Uterus (tissue), 4 donors: ENCODE measurements around the gene OR6K2. TPM values are rescaled to one million over a fixed set of nuclear protein-coding genes. Genes with fewer than 3 reads are reported as not detected.

Experiments used
- DNase-seq, 2 donors: peaks; one replicate each; pipeline ENCODE4 v3.0.0-alpha.2; 2019 to 2020
- H3K27ac ChIP-seq, 2 donors: fragments of 200-600 bp; sonication (generic); 1 replicate in 1 of 2; 2 replicates in 1 of 2; pipeline ENCODE4 v1.5.1; 2016 to 2018
- H3K27me3 ChIP-seq, 2 donors: fragments of 200-600 bp; sonication (generic); one replicate each; pipeline ENCODE4 v1.5.1; 2018 to 2019; ENCODE audit warnings: control low read depth in 1 of 2
- H3K36me3 ChIP-seq, 2 donors: fragments of 200-600 bp; sonication (generic); one replicate each; pipeline ENCODE4 v1.5.1; 2019; ENCODE audit warnings: control low read depth in 1 of 2
- H3K4me1 ChIP-seq, 2 donors: fragments of 200-600 bp; sonication (generic); one replicate each; pipeline ENCODE4 v1.5.1; 2018 to 2019; ENCODE audit warnings: control low read depth in 1 of 2
- H3K4me3 ChIP-seq, 2 donors: fragments of 200-600 bp; sonication (generic); 1 replicate in 1 of 2; 2 replicates in 1 of 2; pipeline ENCODE4 v1.5.1; 2018 to 2019; ENCODE audit warnings: mild to moderate bottlenecking in 1 of 2
- H3K9me3 ChIP-seq, 2 donors: fragments of 200-600 bp; sonication (generic); one replicate each; pipeline ENCODE4 v1.5.1; 2019; ENCODE audit warnings: control low read depth in 1 of 2
- CTCF ChIP-seq, 4 experiments: fragments of 200-600 bp in 2 of 4; fragments of 450-650 bp in 2 of 4; sonication (generic) in 2 of 4; IDR thresholded peaks; one replicate each; pipeline ENCODE4 v1.5.1; 2016 to 2019; ENCODE audit warnings: antibody characterized with exemption in 4 of 4, mild to moderate bottlenecking in 2 of 4, moderate library complexity in 1 of 4
- POLR2A ChIP-seq, 2 donors: fragments of 450-650 bp; IDR thresholded peaks; one replicate each; pipeline ENCODE4 v1.6.1; 2016; ENCODE audit warnings: antibody characterized with exemption in 2 of 2, mild to moderate bottlenecking in 1 of 2, moderate library complexity in 1 of 2
- intact Hi-C: fragments of 100-400 bp; cut with DNase I; formaldehyde crosslinking; loops from one replicate; pipeline ENCODE4 v1.15.1; 2023; ENCODE audit warnings: low total_unique reads
- total RNA-seq, 4 donors: library from RNA; depleted of rRNA in 3 of 4; stranded (reverse); fragments of >200 nt in 3 of 4; gene quantifications; one replicate each; pipeline versions ENCODE4 v1.1.0 to v1.2.4, GENCODE V29; 2014 to 2023
- donor health status: DM: yes; HTN: yes; CAD: no.

Gene OR6K2
- total RNA-seq, 4 donors from 2014 or later: not detected

- no peaks in the 10 kb centered on the region for H3K9me3 ChIP-seq
- no peaks in the 10 kb centered on the region for H3K4me1 ChIP-seq
- TF ChIP-seq POLR2A (IDR thresholded peaks at IDR 0.05) (no peak), CTCF (IDR thresholded peaks at IDR 0.05) (no peak)
- no peak overlapping the region for H3K4me3 ChIP-seq
- H3K27ac ChIP-seq: no peak overlapping the region
- intact Hi-C loops: no loop called here
- no peaks in the 10 kb centered on the region for H3K27me3 ChIP-seq
- DNase-seq: no peak
- H3K36me3 ChIP-seq: no peaks in the 10 kb centered on the region
Observed at GRCh38 chr1:158675563-158676323, 24.7 kb downstream of the OR6K2 start.

- Histone ChIP-seq H3K4me1 (no peaks in the 10 kb centered on the region), H3K36me3 (no peaks in the 10 kb centered on the region), H3K9me3 (no peaks in the 10 kb centered on the region), H3K27ac (no peak overlapping the region), H3K4me3 (no peak overlapping the region), H3K27me3 (no peaks in the 10 kb centered on the region)
- TF ChIP-seq CTCF (IDR thresholded peaks at IDR 0.05): no peak
- no peak for TF ChIP-seq POLR2A (IDR thresholded peaks at IDR 0.05)
- intact Hi-C loops: no loop called here
- no peak for DNase-seq
Observed at GRCh38 chr1:158674302-158674701, 26.1 kb downstream of the OR6K2 start.

- Histone ChIP-seq H3K9me3 (no peaks in the 10 kb centered on the region), H3K27me3 (no peaks in the 10 kb centered on the region), H3K36me3 (no peaks in the 10 kb centered on the region), H3K27ac (no peak overlapping the region), H3K4me3 (no peak overlapping the region), H3K4me1 (no peaks in the 10 kb centered on the region)
- DNase-seq: no peak
- intact Hi-C loops: no loop called here
- TF ChIP-seq POLR2A (IDR thresholded peaks at IDR 0.05) (no peak), CTCF (IDR thresholded peaks at IDR 0.05) (no peak)
Observed at GRCh38 chr1:158666037-158666436, 34.4 kb downstream of the OR6K2 start.

- intact Hi-C loops: no loop called here
- TF ChIP-seq POLR2A (IDR thresholded peaks at IDR 0.05): no peak
- TF ChIP-seq CTCF (IDR thresholded peaks at IDR 0.05): no peak
- no peak overlapping the region for H3K27ac ChIP-seq
Observed at GRCh38 chr1:158654571-158654970, 45.9 kb downstream of the OR6K2 start.

GRCh38 chr1:158654086-158654485 is 46.4 kb downstream of the OR6K2 start:
- H3K36me3 ChIP-seq: no peaks in the 10 kb centered on the region
- no peaks in the 10 kb centered on the region for H3K4me1 ChIP-seq
- H3K27ac ChIP-seq: no peak overlapping the region
- H3K4me3 ChIP-seq: no peak overlapping the region
- intact Hi-C loops: no loop called here
- H3K27me3 ChIP-seq: no peaks in the 10 kb centered on the region
- DNase-seq: no peak
- no peaks in the 10 kb centered on the region for H3K9me3 ChIP-seq
- TF ChIP-seq POLR2A (IDR thresholded peaks at IDR 0.05): no peak
- no peak for TF ChIP-seq CTCF (IDR thresholded peaks at IDR 0.05)

More at GRCh38 chr1:158654571-158654970, 45.9 kb downstream of the OR6K2 start:
- DNase-seq: no peak
- no peaks in the 10 kb centered on the region for H3K4me1 ChIP-seq
- H3K36me3 ChIP-seq: no peaks in the 10 kb centered on the region
- H3K4me3 ChIP-seq: no peak overlapping the region
- no peaks in the 10 kb centered on the region for H3K27me3 ChIP-seq
- H3K9me3 ChIP-seq: no peaks in the 10 kb centered on the region
